NCI-H2196 treated with DMSO at 0.1 percent for 48 hours (cell line): ENCODE data around the gene LRTM1.
A peak's percentile ranks its signal among the peaks of the same experiment; 100 is the strongest.

ENCODE experiments used
- DNase-seq: peaks from one replicate; lab custom pipeline; 2025; ENCODE audit not compliant: unreplicated experiment; lab: John Stamatoyannopoulos, UW

The LRTM1 gene

GRCh38 chr3:54895613-54896012 is 32.2 kb downstream of the LRTM1 start:
- DNase-seq: no peak

GRCh38 chr3:54892168-54892567 is 35.7 kb downstream of the LRTM1 start:
- DNase-seq: no peak

- peak; percentile 63 for DNase-seq
Observed at GRCh38 chr3:54891540-54891897, 36.3 kb downstream of the LRTM1 start.

GRCh38 chr3:54889731-54890130 is 38.1 kb downstream of the LRTM1 start:
- no peak for DNase-seq

- DNase-seq: no peak
Observed at GRCh38 chr3:54888873-54889272, 39.0 kb downstream of the LRTM1 start.

GRCh38 chr3:54888162-54888561 is 39.7 kb downstream of the LRTM1 start:
- no peak for DNase-seq

GRCh38 chr3:54882129-54882833 is 45.6 kb downstream of the LRTM1 start:
- DNase-seq: no peak

- no peak for DNase-seq
Observed at GRCh38 chr3:54878145-54878544, 49.7 kb downstream of the LRTM1 start.

GRCh38 chr3:54877730-54878129 is 50.1 kb downstream of the LRTM1 start:
- no peak for DNase-seq

- no peak for DNase-seq
Observed at GRCh38 chr3:54876694-54877093, 51.2 kb downstream of the LRTM1 start.

- DNase-seq: no peak
Observed at GRCh38 chr3:54875596-54876268, 52.1 kb downstream of the LRTM1 start.

GRCh38 chr3:54874816-54875556 is 52.9 kb downstream of the LRTM1 start:
- no peak for DNase-seq

GRCh38 chr3:54873059-54874010 is 54.5 kb downstream of the LRTM1 start:
- DNase-seq: no peak

GRCh38 chr3:54871867-54872266 is 56.0 kb downstream of the LRTM1 start:
- DNase-seq: no peak

GRCh38 chr3:54870423-54870822 is 57.4 kb downstream of the LRTM1 start:
- no peak for DNase-seq
